Spleen (tissue), 11 donors: ENCODE data around the gene FGGY. TPM values are rescaled to one million over a fixed set of nuclear protein-coding genes. Genes with fewer than 3 reads are reported as not detected.
A peak's percentile ranks its signal among the peaks of the same experiment; 100 is the strongest.

Experiments used
- DNase-seq: peaks from one replicate; pipeline ENCODE4 v3.0.0-alpha.2; 2020
- H3K27ac ChIP-seq, 8 donors: fragments of 200-600 bp; sonication (generic) in 7 of 8; 1 replicate in 4 of 8; 2 replicates in 4 of 8; pipeline versions ENCODE4 v1.5.0 to v1.8.0; 2016 to 2021; ENCODE audit warnings: inconsistent platforms in 4 of 8, mild to moderate bottlenecking in 4 of 8, moderate library complexity in 1 of 8
- H3K27me3 ChIP-seq, 7 donors: fragments of 200-600 bp; sonication (generic) in 6 of 7; replicated peaks in 1 of 7; 1 replicate in 4 of 7; 2 replicates in 3 of 7; pipeline versions ENCODE4 v1.5.0 to v1.8.0; 2016 to 2021; ENCODE audit warnings: inconsistent platforms in 3 of 7, mild to moderate bottlenecking in 1 of 7
- H3K36me3 ChIP-seq, 6 donors: fragments of 200-600 bp; sonication (generic) in 5 of 6; 1 replicate in 4 of 6; 2 replicates in 2 of 6; pipeline versions ENCODE4 v1.5.0 to v1.8.0; 2016 to 2021; ENCODE audit warnings: inconsistent platforms in 2 of 6
- H3K4me1 ChIP-seq, 6 donors: fragments of 200-600 bp; sonication (generic) in 5 of 6; 1 replicate in 3 of 6; 2 replicates in 3 of 6; pipeline versions ENCODE4 v1.5.0 to v1.8.0; 2016 to 2021; ENCODE audit warnings: inconsistent platforms in 3 of 6
- H3K4me3 ChIP-seq, 8 donors: fragments of 200-600 bp; sonication (generic) in 7 of 8; 1 replicate in 4 of 8; 2 replicates in 4 of 8; pipeline versions ENCODE4 v1.5.0 to v1.8.0; 2016 to 2021; ENCODE audit warnings: inconsistent platforms in 4 of 8, mild to moderate bottlenecking in 4 of 8, moderate library complexity in 2 of 8
- H3K9me3 ChIP-seq, 8 donors: fragments of 200-600 bp; sonication (generic) in 7 of 8; 1 replicate in 4 of 8; 2 replicates in 4 of 8; pipeline versions ENCODE4 v1.5.0 to v1.8.0; 2016 to 2021; ENCODE audit warnings: inconsistent platforms in 4 of 8
- POLR2A ChIP-seq, 3 donors: fragments of 450-650 bp; IDR thresholded peaks; one replicate each; pipeline ENCODE4 v1.5.1; 2017; ENCODE audit warnings: antibody characterized with exemption in 3 of 3, mild to moderate bottlenecking in 1 of 3
- POLR2AphosphoS5 ChIP-seq, 3 donors: sonication (generic); formaldehyde crosslinking; IDR thresholded peaks; one replicate each; pipeline ENCODE4 v1.5.1; 2017; ENCODE audit warnings: antibody characterized with exemption in 3 of 3
- WGBS, 5 donors: extraction: QIAGEN DNeasy Blood & Tissue Kit in 3 of 5; methylation state at CpG; one replicate each; pipeline versions ENCODE4 v1.1.5 to v1.1.7; 2013 to 2018; 5-methylcytosine and 5-hydroxymethylcytosine counted together
- intact Hi-C: fragments of 100-400 bp; cut with DNase I; formaldehyde crosslinking; loops from one replicate; pipeline ENCODE4 v1.15.0; 2023; ENCODE audit warnings: low total_unique reads
- polyA plus RNA-seq, 3 donors: library from polyadenylated mRNA; stranded (reverse); fragments of 200-250 nt; gene quantifications; one replicate each; pipeline ENCODE4 v1.2.1, GENCODE V29; 2013
- total RNA-seq, 7 donors: library from RNA; depleted of rRNA in 3 of 7; stranded (reverse); fragments of >200 nt in 3 of 7; fragmentation: NEBNext Ultra II Directional in 4 of 7; extraction: Animal tissue kit (Norgen Biotek cat#: 25700) in 4 of 7; gene quantifications; one replicate each; pipeline versions ENCODE4 v1.1.0 to v1.2.1, GENCODE V29; 2016 to 2021
- TF ChIP-seq, protein P1 (sequence below), 11 experiments: fragments of 200-600 bp in 7 of 11; fragments of 450-650 bp in 4 of 11; sonication (generic) in 4 of 11; IDR thresholded peaks in 8 of 11; conservative IDR thresholded peaks in 3 of 11; 1 replicate in 7 of 11; 2 replicates in 4 of 11; pipeline versions ENCODE4 v1.4.0 to v1.8.0; 2016 to 2021; ENCODE audit warnings: antibody characterized with exemption in 11 of 11, inconsistent platforms in 4 of 11, mild to moderate bottlenecking in 1 of 11
- donor health status: healthy with polysubstance abuse.
- donor health status: DM: no; HTN: no; CAD: no; lungs with moderate emphysema.
- donor health status: DM: no; HTN: no; CAD: no.
- donor health status: Bipolar disorder and iron deficiency.
- donor health status: healthy.
- donor health status: DM: no; HTN: no; CAD: no.
- donor health status: DM: yes; HTN: yes; CAD: no.

The FGGY gene
- total and polyA plus RNA-seq, 10 donors: 1.7 to 27.8 (median 13.2) TPM

DNA sequence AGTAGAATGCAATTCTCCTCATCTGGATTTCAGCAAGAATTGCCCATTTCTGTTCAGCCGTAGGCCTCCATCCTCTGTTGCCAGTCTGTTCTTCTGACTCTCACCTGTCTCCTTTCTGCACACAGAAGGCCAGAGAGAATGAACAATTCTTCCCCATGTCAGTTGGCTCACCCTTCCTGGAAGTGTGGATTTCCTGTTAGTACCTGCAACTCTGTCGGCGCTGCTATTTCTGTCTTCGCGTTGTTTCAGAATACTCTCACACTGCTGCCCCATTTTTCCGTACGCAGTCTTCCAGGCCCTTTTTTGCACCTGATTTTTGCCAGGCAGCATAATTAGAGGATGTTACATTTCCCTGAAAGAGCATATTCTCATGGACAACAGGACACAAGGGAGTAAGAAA is 200.7 kb downstream of the FGGY start:
- no peaks in the 10 kb centered on the region for H3K27me3 ChIP-seq
- peaks cover 0 to 9% (median 0%) of the 10 kb centered on the region in 8 donors for H3K9me3 ChIP-seq
- DNase-seq: no peak
- peak overlapping the region in 2 of 8 donors; percentile 65 to 82 for H3K27ac ChIP-seq
- no peak overlapping the region for H3K4me3 ChIP-seq
- H3K36me3 ChIP-seq: peaks cover 0 to 5% (median 0%) of the 10 kb centered on the region in 6 donors
- no peak for TF ChIP-seq POLR2AphosphoS5 (IDR thresholded peaks at IDR 0.05)
- TF ChIP-seq POLR2A (IDR thresholded peaks at IDR 0.05): no peak
- TF ChIP-seq, protein P1, sequence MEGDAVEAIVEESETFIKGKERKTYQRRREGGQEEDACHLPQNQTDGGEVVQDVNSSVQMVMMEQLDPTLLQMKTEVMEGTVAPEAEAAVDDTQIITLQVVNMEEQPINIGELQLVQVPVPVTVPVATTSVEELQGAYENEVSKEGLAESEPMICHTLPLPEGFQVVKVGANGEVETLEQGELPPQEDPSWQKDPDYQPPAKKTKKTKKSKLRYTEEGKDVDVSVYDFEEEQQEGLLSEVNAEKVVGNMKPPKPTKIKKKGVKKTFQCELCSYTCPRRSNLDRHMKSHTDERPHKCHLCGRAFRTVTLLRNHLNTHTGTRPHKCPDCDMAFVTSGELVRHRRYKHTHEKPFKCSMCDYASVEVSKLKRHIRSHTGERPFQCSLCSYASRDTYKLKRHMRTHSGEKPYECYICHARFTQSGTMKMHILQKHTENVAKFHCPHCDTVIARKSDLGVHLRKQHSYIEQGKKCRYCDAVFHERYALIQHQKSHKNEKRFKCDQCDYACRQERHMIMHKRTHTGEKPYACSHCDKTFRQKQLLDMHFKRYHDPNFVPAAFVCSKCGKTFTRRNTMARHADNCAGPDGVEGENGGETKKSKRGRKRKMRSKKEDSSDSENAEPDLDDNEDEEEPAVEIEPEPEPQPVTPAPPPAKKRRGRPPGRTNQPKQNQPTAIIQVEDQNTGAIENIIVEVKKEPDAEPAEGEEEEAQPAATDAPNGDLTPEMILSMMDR (IDR thresholded peaks at IDR 0.05 in 8 of 11, conservative IDR thresholded peaks at IDR 0.05 in 3 of 11): no peak
- intact Hi-C loops: no loop called here
- WGBS, 5 donors: 56 to 78% (median 69%) methylated on average over 7 of the region's 7 CpGs
- H3K4me1 ChIP-seq: peaks cover 0 to 25% (median 6%) of the 10 kb centered on the region in 6 donors

DNA sequence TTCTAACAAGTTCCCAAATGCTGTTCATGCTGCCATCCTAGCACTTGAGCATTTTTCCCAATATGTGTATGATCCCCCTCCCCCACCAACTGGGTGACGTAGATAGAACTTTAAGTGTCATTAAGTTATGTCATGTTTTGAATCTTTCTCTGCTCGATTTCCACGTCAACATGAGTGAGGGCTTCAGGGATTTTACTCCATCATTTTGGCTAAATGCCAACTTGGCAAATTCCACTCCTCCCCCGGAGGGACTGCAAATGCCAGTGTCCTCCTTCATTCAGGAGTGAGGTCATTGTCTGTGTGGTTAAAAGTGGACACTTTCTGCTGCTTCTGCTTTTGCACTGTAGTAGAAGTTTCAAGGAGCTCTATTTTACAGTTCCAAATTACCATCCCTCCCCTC is 201.7 kb downstream of the FGGY start:
- H3K4me3 ChIP-seq: no peak overlapping the region
- peaks cover 0 to 25% (median 6%) of the 10 kb centered on the region in 6 donors for H3K4me1 ChIP-seq
- DNase-seq: no peak
- 57 to 76% (median 63%) methylated on average over 4 of the region's 4 CpGs for WGBS, 5 donors
- intact Hi-C loops: no loop called here
- peaks cover 0 to 5% (median 0%) of the 10 kb centered on the region in 6 donors for H3K36me3 ChIP-seq
- peaks cover 0 to 9% (median 0%) of the 10 kb centered on the region in 8 donors for H3K9me3 ChIP-seq
- TF ChIP-seq POLR2AphosphoS5 (IDR thresholded peaks at IDR 0.05): peak in 1 of 3 donors; percentile 60
- TF ChIP-seq POLR2A (IDR thresholded peaks at IDR 0.05): no peak
- TF ChIP-seq, protein P1 (IDR thresholded peaks at IDR 0.05 in 8 of 11, conservative IDR thresholded peaks at IDR 0.05 in 3 of 11): no peak
- peak overlapping the region in 3 of 8 donors; percentile 22 to 82 (median 65) for H3K27ac ChIP-seq
- H3K27me3 ChIP-seq: no peaks in the 10 kb centered on the region

- peaks cover 0 to 9% (median 0%) of the 10 kb centered on the region in 8 donors for H3K9me3 ChIP-seq
- 70 to 85% (median 80%) methylated on average over 5 of the region's 5 CpGs for WGBS, 5 donors
- H3K4me3 ChIP-seq: peak overlapping the region in 1 of 8 donors; percentile 16
- H3K27ac ChIP-seq: peak overlapping the region in 3 of 8 donors; percentile 22 to 82 (median 65)
- intact Hi-C loops: no loop called here
- no peaks in the 10 kb centered on the region for H3K27me3 ChIP-seq
- H3K4me1 ChIP-seq: peaks cover 0 to 25% (median 6%) of the 10 kb centered on the region in 6 donors
- peaks cover 0 to 5% (median 0%) of the 10 kb centered on the region in 6 donors for H3K36me3 ChIP-seq
- no peak for TF ChIP-seq POLR2AphosphoS5 (IDR thresholded peaks at IDR 0.05)
- no peak for DNase-seq
Measured at GRCh38 chr1:59499273-59499942, 202.5 kb downstream of the FGGY start.

- intact Hi-C loops: no loop called here
- DNase-seq: no peak
- Histone ChIP-seq H3K36me3 (peaks cover 0 to 5% (median 0%) of the 10 kb centered on the region in 6 donors), H3K9me3 (peaks cover 0 to 9% (median 0%) of the 10 kb centered on the region in 8 donors), H3K4me3 (no peak overlapping the region), H3K27ac (peak overlapping the region in 3 of 8 donors; percentile 24 to 82 (median 73)), H3K4me1 (peaks cover 0 to 25% (median 6%) of the 10 kb centered on the region in 6 donors), H3K27me3 (no peaks in the 10 kb centered on the region)
- no peak for TF ChIP-seq POLR2A (IDR thresholded peaks at IDR 0.05)
- TF ChIP-seq POLR2AphosphoS5 (IDR thresholded peaks at IDR 0.05): no peak
- TF ChIP-seq, protein P1 (IDR thresholded peaks at IDR 0.05 in 8 of 11, conservative IDR thresholded peaks at IDR 0.05 in 3 of 11): no peak
- WGBS, 5 donors: 86 to 93% (median 87%) methylated on average over 4 of the region's 4 CpGs
Measured at GRCh38 chr1:59499943-59500569, 203.2 kb downstream of the FGGY start.
